HepG2 (cell line): ENCODE measurements around the gene NSMCE4A. TPM values are rescaled to one million over a fixed set of nuclear protein-coding genes. Genes with fewer than 3 reads are reported as not detected.

Source experiments
- ARHGAP35 ChIP-seq: sonication (generic); formaldehyde crosslinking; IDR thresholded peaks from 2 replicates; pipeline ENCODE4 v1.9.0; 2022; ENCODE audit warnings: mild to moderate bottlenecking, inconsistent platforms, moderate library complexity, missing genetic modification reagents, borderline replicate concordance
- ARID4A ChIP-seq: sonication (generic); formaldehyde crosslinking; IDR thresholded peaks from 2 replicates; pipeline ENCODE4 v1.5.0; 2020; ENCODE audit warnings: mild to moderate bottlenecking, missing genetic modification reagents, borderline replicate concordance
- HNF1A ChIP-seq, 2 experiments: sonication (generic) in 1 of 2; formaldehyde crosslinking in 1 of 2; IDR thresholded peaks; 2 replicates each; pipeline versions ENCODE4 v1.4.0 to v1.6.1; 2016 to 2020; ENCODE audit warnings: borderline replicate concordance in 1 of 2, low read depth in 1 of 2, mild to moderate bottlenecking in 1 of 2, missing genetic modification reagents in 1 of 2
- SIX1 ChIP-seq: sonication (generic); formaldehyde crosslinking; IDR thresholded peaks from 2 replicates; pipeline ENCODE4 v1.4.0; 2020; ENCODE audit warnings: missing genetic modification reagents, borderline replicate concordance
- THAP11 ChIP-seq: IDR thresholded peaks from 2 replicates; pipeline ENCODE4 v1.6.1; 2016; ENCODE audit warnings: missing biosample characterization, missing genetic modification reagents
- ZBTB20 ChIP-seq: sonication (generic); formaldehyde crosslinking; IDR thresholded peaks from 2 replicates; pipeline ENCODE4 v1.8.1; 2023; ENCODE audit warnings: missing genetic modification reagents, low read depth, mild to moderate bottlenecking, borderline replicate concordance
- ZNF768 ChIP-seq: sonication (generic); formaldehyde crosslinking; IDR thresholded peaks from 2 replicates; pipeline ENCODE4 v1.4.0; 2020; ENCODE audit warnings: missing genetic modification reagents
- ZNF878 ChIP-seq: sonication (generic); formaldehyde crosslinking; IDR thresholded peaks from 2 replicates; pipeline ENCODE4 v1.8.1; 2023; ENCODE audit warnings: mild to moderate bottlenecking, missing genetic modification reagents, moderate library complexity
- polyA plus RNA-seq, 8 experiments: library from polyadenylated mRNA; depleted of rRNA in 3 of 8; stranded (reverse) in 7 of 8; unstranded in 1 of 8; fragments of >200 nt; fragmentation: Illumina TruSeq in 4 of 8; extraction: Trizol in 4 of 8; gene quantifications; 2 replicates each; pipeline versions ENCODE4 v1.2.1 to v1.2.3, GENCODE V29; 2011 to 2016; ENCODE audit warnings: low read depth in 4 of 8, missing spikeins in 1 of 8, mixed read lengths in 1 of 8; ENCODE audit not compliant: insufficient read depth in 1 of 8
- total RNA-seq, 5 experiments: library from RNA; depleted of rRNA; stranded (reverse); fragments of >200 nt; fragmentation: Illumina TruSeq; extraction: Trizol; gene quantifications; 2 replicates each; pipeline ENCODE4 v1.2.3, GENCODE V29; 2016; ENCODE audit warnings: low read depth in 1 of 5
- TF ChIP-seq, protein P1 (sequence below): sonication (generic); formaldehyde crosslinking; IDR thresholded peaks from 2 replicates; pipeline ENCODE4 v1.5.0; 2020; ENCODE audit warnings: missing genetic modification reagents
- TF ChIP-seq, protein P2 (sequence below): sonication (generic); formaldehyde crosslinking; IDR thresholded peaks from 2 replicates; pipeline ENCODE4 v1.5.0; 2020; ENCODE audit warnings: mild to moderate bottlenecking, missing genetic modification reagents
- TF ChIP-seq, protein P3 (sequence below): sonication (generic); formaldehyde crosslinking; IDR thresholded peaks from 2 replicates; pipeline ENCODE4 v1.4.0; 2020; ENCODE audit warnings: missing genetic modification reagents, borderline replicate concordance

Gene NSMCE4A
- total and polyA plus RNA-seq, 2 of the 13 experiments (the other 11 are each of a cell fraction or from before 2014, with no cell fraction given), result 61.1 to 91.6 TPM

- TF ChIP-seq ARID4A (CRISPR knock-in tag), result peak; percentile 73; the same call in 1 of the 2 replicates
- no peak for TF ChIP-seq SIX1 (CRISPR knock-in tag)
- TF ChIP-seq, protein P1, sequence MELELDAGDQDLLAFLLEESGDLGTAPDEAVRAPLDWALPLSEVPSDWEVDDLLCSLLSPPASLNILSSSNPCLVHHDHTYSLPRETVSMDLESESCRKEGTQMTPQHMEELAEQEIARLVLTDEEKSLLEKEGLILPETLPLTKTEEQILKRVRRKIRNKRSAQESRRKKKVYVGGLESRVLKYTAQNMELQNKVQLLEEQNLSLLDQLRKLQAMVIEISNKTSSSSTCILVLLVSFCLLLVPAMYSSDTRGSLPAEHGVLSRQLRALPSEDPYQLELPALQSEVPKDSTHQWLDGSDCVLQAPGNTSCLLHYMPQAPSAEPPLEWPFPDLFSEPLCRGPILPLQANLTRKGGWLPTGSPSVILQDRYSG (CRISPR knock-in tag), result 0 out of 2 replicates have a peak, but pooled peaks have one; percentile 18
- no peak for TF ChIP-seq ARHGAP35
- peak; percentile 37; the same call in 1 of the 2 replicates for TF ChIP-seq ZBTB20 (CRISPR knock-in tag)
- TF ChIP-seq ZNF768 (CRISPR knock-in tag), result peak; percentile 52; the same call in 1 of the 2 replicates
- TF ChIP-seq, protein P2, sequence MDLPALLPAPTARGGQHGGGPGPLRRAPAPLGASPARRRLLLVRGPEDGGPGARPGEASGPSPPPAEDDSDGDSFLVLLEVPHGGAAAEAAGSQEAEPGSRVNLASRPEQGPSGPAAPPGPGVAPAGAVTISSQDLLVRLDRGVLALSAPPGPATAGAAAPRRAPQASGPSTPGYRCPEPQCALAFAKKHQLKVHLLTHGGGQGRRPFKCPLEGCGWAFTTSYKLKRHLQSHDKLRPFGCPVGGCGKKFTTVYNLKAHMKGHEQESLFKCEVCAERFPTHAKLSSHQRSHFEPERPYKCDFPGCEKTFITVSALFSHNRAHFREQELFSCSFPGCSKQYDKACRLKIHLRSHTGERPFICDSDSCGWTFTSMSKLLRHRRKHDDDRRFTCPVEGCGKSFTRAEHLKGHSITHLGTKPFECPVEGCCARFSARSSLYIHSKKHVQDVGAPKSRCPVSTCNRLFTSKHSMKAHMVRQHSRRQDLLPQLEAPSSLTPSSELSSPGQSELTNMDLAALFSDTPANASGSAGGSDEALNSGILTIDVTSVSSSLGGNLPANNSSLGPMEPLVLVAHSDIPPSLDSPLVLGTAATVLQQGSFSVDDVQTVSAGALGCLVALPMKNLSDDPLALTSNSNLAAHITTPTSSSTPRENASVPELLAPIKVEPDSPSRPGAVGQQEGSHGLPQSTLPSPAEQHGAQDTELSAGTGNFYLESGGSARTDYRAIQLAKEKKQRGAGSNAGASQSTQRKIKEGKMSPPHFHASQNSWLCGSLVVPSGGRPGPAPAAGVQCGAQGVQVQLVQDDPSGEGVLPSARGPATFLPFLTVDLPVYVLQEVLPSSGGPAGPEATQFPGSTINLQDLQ (CRISPR knock-in tag), result 0 out of 2 replicates have a peak, but pooled peaks have one; percentile 87
- peak; percentile 76; the same call in 1 of the 2 replicates for TF ChIP-seq ZNF878 (CRISPR knock-in tag)
- TF ChIP-seq, protein P3, sequence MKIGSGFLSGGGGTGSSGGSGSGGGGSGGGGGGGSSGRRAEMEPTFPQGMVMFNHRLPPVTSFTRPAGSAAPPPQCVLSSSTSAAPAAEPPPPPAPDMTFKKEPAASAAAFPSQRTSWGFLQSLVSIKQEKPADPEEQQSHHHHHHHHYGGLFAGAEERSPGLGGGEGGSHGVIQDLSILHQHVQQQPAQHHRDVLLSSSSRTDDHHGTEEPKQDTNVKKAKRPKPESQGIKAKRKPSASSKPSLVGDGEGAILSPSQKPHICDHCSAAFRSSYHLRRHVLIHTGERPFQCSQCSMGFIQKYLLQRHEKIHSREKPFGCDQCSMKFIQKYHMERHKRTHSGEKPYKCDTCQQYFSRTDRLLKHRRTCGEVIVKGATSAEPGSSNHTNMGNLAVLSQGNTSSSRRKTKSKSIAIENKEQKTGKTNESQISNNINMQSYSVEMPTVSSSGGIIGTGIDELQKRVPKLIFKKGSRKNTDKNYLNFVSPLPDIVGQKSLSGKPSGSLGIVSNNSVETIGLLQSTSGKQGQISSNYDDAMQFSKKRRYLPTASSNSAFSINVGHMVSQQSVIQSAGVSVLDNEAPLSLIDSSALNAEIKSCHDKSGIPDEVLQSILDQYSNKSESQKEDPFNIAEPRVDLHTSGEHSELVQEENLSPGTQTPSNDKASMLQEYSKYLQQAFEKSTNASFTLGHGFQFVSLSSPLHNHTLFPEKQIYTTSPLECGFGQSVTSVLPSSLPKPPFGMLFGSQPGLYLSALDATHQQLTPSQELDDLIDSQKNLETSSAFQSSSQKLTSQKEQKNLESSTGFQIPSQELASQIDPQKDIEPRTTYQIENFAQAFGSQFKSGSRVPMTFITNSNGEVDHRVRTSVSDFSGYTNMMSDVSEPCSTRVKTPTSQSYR (CRISPR knock-in tag), result no peak
- peak; percentile 86 for TF ChIP-seq THAP11 (CRISPR knock-in tag)
- TF ChIP-seq HNF1A (IDR thresholded peaks at IDR 0.05; ENCODE audit: low read depth), result no peak
- peak; percentile 29; the same call in 1 of the 2 replicates for TF ChIP-seq HNF1A (CRISPR knock-in tag; IDR thresholded peaks at IDR 0.05; ENCODE audit: borderline replicate concordance)
Measured at GRCh38 chr10:121974535-121975294, at the start of gene NSMCE4A (continued).
